NCI-H82 treated with DMSO at 0.1 percent for 48 hours (cell line): Measurements from ENCODE around the gene PIP5K1B.
A peak's percentile ranks its signal among the peaks of the same experiment; 100 is the strongest.

Experiments
- DNase-seq: peaks from one replicate; lab custom pipeline; 2025; ENCODE audit not compliant: unreplicated experiment; lab: John Stamatoyannopoulos, UW

Gene PIP5K1B

DNA sequence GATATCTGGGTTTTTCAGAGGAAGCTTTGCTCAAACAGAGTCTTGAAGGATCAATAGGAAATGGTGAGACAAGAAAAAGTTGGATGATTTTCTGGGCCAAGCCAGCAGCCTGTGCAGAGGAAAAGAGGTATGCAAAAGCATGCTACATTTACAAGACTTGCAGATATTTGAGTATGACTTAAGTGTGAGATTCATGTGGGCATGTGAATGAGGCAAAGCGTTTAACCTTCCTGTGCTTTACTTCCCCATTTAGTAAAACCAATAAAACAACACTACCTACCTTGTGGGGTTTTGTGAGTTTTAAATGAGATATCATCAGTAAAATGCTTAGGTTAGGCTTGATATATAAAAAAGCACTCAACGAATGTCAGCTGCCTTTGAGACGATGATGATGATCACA is 58.1 kb downstream of the PIP5K1B start:
- DNase-seq: no peak

- no peak for DNase-seq
Measured at GRCh38 chr9:68768619-68769018, 63.6 kb downstream of the PIP5K1B start.

GRCh38 chr9:68769852-68770251 is 64.8 kb downstream of the PIP5K1B start:
- no peak for DNase-seq

DNA sequence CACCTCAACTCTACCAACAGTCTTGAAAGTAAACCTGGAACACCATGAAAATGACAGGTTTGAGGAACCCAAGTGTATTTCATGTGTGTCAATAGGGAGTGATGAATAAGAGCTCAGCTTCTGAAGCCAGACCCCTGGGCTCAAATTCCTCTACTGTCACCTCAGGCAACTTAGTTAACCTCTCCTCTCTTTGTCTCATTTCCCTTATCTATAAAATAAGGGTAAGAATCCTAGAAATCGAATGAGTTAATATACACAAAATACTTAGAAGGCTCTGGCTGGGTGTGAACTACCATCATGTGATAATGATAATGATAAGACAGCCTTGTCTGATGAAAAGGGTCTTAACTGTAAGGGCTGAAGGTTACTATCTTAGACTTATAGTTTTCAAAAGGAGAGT is 66.3 kb downstream of the PIP5K1B start:
- no peak for DNase-seq

GRCh38 chr9:68775003-68775730 is 70.1 kb downstream of the PIP5K1B start:
- DNase-seq: no peak

GRCh38 chr9:68777070-68777763 is 72.2 kb downstream of the PIP5K1B start:
- no peak for DNase-seq

GRCh38 chr9:68778635-68779034 is 73.6 kb downstream of the PIP5K1B start:
- no peak for DNase-seq

DNA sequence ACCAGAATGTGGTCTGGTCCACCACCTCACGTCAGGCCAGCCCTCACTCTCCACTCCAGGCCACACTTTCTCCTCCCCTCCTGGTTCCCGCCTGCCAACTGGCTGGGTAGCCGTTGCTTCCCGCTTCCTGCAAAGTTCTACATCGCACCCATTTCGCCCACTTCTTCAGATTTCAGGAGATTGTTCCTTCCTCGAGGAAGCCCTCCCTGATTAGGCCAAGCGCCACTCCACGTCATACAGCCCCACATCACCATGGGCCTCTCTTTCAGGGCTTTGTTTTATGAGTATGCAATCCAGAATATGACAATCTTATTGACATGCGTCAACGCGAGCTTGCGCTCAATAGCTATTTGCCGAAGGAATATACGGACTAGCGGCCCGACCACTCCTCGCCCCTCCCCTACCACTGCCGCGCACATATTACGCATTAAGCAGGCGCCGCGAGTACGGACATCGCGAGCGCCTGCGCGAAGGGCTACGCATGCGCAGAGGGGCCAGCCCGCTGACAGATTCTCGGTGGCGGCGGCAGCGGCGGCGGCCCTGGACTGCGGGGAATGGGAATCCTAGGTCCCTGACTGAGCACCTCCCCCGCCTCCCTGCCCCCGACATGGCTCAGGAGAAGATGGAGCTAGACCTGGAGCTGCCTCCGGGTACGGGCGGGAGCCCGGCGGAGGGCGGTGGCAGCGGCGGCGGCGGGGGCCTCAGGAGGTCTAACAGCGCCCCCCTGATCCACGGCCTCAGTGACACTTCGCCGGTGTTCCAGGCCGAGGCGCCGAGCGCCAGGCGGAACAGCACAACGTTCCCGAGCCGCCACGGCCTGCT is 74.7 kb downstream of the PIP5K1B start:
- DNase-seq: peak; percentile 69

GRCh38 chr9:68780380-68780712 is 75.3 kb downstream of the PIP5K1B start:
- no peak for DNase-seq

- no peak for DNase-seq
Measured at GRCh38 chr9:68780720-68781119, 75.7 kb downstream of the PIP5K1B start.

DNA sequence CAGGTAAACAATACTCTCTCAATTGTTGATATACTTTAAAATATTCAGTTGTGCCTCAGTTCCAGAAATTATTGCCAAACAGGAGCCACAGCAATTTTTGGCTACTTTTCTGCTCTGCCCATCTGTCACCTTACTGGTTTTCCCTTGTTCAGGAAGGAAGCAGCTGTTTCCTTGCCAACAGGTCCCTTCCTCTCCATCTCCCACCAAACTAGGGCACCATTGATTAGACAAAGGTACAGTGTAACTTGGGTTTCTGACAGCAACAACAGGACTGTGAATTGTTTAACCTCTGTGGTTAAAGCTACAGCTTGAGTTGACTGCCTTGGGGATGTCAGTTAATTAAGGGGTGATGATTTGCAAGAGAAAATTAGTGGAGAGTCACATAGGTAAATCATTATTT is 76.9 kb downstream of the PIP5K1B start:
- no peak for DNase-seq

- DNase-seq: no peak
Measured at GRCh38 chr9:68782546-68782945, 77.5 kb downstream of the PIP5K1B start.

DNA sequence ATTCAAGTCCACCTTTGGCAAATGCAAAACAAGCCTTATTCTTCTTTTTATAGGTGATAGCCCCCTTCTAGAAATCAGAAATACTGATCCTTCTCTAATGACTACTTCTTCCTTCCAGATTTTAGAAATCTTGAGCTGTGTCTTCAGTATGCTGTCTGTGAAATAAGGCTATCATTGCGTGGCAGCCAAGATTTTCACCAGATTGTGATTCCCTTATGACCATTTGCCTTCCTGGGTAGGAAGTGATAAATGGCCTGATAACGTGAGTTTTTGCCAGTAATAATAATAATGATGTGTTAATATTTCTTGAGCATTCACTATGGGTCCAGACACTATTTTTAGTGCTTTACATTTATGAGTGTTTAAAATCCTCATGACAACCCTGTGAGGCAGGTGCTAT is 80.9 kb downstream of the PIP5K1B start:
- no peak for DNase-seq

GRCh38 chr9:68791169-68791568 is 86.1 kb downstream of the PIP5K1B start:
- DNase-seq: no peak

GRCh38 chr9:68793605-68794343 is 88.7 kb downstream of the PIP5K1B start:
- DNase-seq: no peak

DNA sequence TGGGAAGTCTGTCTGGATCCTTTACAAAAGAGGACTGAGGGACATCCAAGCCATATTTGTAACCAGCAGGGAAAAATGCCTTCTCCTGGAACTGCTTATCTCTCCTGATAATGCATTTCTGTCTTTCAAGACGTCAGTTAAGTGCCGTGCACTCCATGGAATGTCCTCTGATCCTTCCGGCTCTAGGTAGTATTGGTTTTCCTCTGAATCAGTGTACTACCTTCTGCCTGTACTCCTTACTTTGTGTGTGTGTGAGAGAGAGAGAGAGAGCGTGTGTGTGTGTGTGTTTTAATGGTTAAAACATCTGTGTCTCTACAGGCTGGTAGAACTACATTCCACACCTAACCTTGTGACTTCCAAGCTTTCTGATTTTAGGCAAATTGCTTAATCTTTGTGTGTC is 89.9 kb downstream of the PIP5K1B start:
- DNase-seq: no peak

DNA sequence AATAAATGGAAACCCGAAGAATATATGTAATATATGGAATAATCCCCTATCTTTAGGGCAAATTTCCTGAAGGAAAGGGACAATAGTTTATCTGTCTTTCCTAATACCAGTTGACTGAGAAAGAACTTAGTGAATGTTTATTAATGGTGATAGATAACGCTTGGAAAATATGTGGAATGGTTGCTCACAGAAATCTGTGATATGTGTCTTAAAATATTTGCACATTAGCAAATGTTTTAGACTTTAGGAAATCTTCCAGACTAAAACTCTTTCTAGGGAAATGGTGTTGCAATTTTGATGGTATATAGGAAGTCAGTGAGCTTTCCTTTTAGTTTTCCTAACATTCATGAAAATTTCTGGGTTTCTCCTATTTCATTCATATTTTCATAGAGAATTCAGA is 90.4 kb downstream of the PIP5K1B start:
- DNase-seq: no peak

- DNase-seq: no peak
Measured at GRCh38 chr9:68797116-68797515, 92.1 kb downstream of the PIP5K1B start.

GRCh38 chr9:68798423-68798822 is 93.4 kb downstream of the PIP5K1B start:
- no peak for DNase-seq

DNA sequence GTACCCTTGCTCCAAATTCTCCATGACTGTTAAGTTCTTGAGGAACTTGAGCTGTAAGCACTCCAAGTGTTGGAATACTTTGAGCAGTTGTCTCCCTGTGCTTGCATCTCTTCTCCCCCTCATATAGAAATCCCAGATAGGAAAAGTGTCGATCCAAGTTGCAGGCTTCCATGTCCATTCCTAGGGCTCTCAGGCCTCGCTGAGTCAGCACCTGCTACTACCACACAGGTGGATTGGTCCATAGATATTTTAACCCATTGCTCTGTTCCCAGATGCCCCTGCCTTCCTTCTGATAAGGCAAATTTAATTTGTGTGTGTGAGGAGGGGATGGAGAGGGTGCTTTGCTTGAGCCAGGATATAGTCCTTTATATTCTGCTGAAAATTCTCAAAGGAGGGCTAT is 95.8 kb downstream of the PIP5K1B start:
- DNase-seq: no peak

- no peak for DNase-seq
Measured at GRCh38 chr9:68802525-68803015, 97.5 kb downstream of the PIP5K1B start.
